Sigmoid colon (tissue), 7 donors: ENCODE results near the gene CDC42SE2. TPM values are rescaled to one million over a fixed set of nuclear protein-coding genes. Genes with fewer than 3 reads are reported as not detected.
"Not testable (repeated sequence)": the region's sequence is repeated elsewhere in the genome, so short reads cannot be mapped to it uniquely, and the experiment has no call there.

Source experiments
- DNase-seq: peaks from one replicate; pipeline ENCODE4 v3.0.0-alpha.2; 2019
- H3K27ac ChIP-seq, 4 donors: fragments of 200-600 bp; sonication (generic); one replicate each; pipeline ENCODE4 v1.5.1; 2016 to 2019; ENCODE audit warnings: mild to moderate bottlenecking in 1 of 4
- H3K27me3 ChIP-seq, 3 donors: fragments of 200-600 bp; sonication (generic); one replicate each; pipeline ENCODE4 v1.5.1; 2019; ENCODE audit warnings: mild to moderate bottlenecking in 1 of 3
- H3K36me3 ChIP-seq, 4 donors: fragments of 200-600 bp; sonication (generic); one replicate each; pipeline ENCODE4 v1.5.1; 2016 to 2019
- H3K4me1 ChIP-seq, 4 donors: fragments of 200-600 bp; sonication (generic); one replicate each; pipeline ENCODE4 v1.5.1; 2017 to 2019
- H3K4me3 ChIP-seq, 4 donors: fragments of 200-600 bp; sonication (generic); one replicate each; pipeline ENCODE4 v1.5.1; 2017 to 2019; ENCODE audit warnings: mild to moderate bottlenecking in 2 of 4, moderate library complexity in 1 of 4
- H3K9me3 ChIP-seq, 4 donors: fragments of 200-600 bp in 3 of 4; sonication (generic) in 3 of 4; one replicate each; pipeline versions ENCODE4 v1.5.1 to v1.6.1; 2013 to 2019
- EP300 ChIP-seq, 4 donors: sonication (generic); formaldehyde crosslinking; IDR thresholded peaks; one replicate each; pipeline ENCODE4 v1.6.1; 2017; ENCODE audit warnings: antibody characterized with exemption in 4 of 4
- POLR2A ChIP-seq, 2 donors: fragments of 450-650 bp; IDR thresholded peaks; one replicate each; pipeline ENCODE4 v1.6.1; 2016; ENCODE audit warnings: antibody characterized with exemption in 2 of 2, mild to moderate bottlenecking in 2 of 2, moderate library complexity in 2 of 2
- POLR2AphosphoS5 ChIP-seq, 4 donors: sonication (generic); formaldehyde crosslinking; IDR thresholded peaks; one replicate each; pipeline ENCODE4 v1.6.1; 2017; ENCODE audit warnings: antibody characterized with exemption in 4 of 4
- WGBS, 2 donors: extraction: QIAGEN DNeasy Blood & Tissue Kit; methylation state at CpG; one replicate each; pipeline ENCODE4 v1.1.7; 2013; 5-methylcytosine and 5-hydroxymethylcytosine counted together
- intact Hi-C: fragments of 100-400 bp; cut with DNase I; formaldehyde crosslinking; loops from one replicate; pipeline ENCODE4 v1.15.1; 2023
- polyA plus RNA-seq, 3 donors: library from polyadenylated mRNA; stranded (reverse); fragments of 200-250 nt; gene quantifications; one replicate each; pipeline ENCODE4 v1.2.3, GENCODE V29; 2013
- total RNA-seq, 4 donors: library from RNA; depleted of rRNA; stranded (reverse); fragments of >200 nt; gene quantifications; one replicate each; pipeline ENCODE4 v1.1.0, GENCODE V29; 2016
- TF ChIP-seq, protein P1 (sequence below), 4 experiments: fragments of 450-650 bp in 3 of 4; fragments of 200-600 bp in 1 of 4; IDR thresholded peaks; one replicate each; pipeline ENCODE4 v1.5.1; 2016 to 2019; ENCODE audit warnings: antibody characterized with exemption in 4 of 4, mild to moderate bottlenecking in 3 of 4, moderate library complexity in 2 of 4
- donor health status: healthy with polysubstance abuse.
- donor health status: Bipolar disorder and iron deficiency.
- donor health status: healthy.

CDC42SE2 gene
- total and polyA plus RNA-seq, 7 donors = 24.1 to 109 (median 33.2) TPM

DNA sequence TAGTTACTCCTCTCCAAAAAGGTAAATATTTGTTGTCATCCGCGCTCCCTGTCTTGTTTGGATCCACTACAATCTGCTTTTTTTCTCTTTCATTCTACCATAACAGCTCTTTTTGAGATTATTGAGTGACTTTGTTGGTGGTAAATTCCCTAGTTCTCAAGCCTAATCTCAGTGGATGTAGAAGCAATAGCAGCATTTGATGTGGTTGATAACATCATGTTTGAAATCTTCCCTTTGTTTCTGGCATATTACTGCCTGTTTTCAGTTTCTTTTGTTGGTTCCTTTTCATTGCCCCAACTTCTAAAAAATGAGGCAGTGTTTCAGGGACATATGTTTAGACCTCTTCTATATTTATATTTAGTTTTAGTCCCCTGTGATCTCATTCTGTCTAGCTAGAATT, 8.9 kb downstream of the CDC42SE2 start:
- peaks cover 0 to 11% (median 2%) of the 10 kb centered on the region in 4 donors for H3K4me1 ChIP-seq
- no peaks in the 10 kb centered on the region for H3K27me3 ChIP-seq
- TF ChIP-seq POLR2AphosphoS5 (IDR thresholded peaks at IDR 0.05) (no peak), EP300 (IDR thresholded peaks at IDR 0.05) (no peak), POLR2A (IDR thresholded peaks at IDR 0.05) (no peak)
- TF ChIP-seq, protein P1, sequence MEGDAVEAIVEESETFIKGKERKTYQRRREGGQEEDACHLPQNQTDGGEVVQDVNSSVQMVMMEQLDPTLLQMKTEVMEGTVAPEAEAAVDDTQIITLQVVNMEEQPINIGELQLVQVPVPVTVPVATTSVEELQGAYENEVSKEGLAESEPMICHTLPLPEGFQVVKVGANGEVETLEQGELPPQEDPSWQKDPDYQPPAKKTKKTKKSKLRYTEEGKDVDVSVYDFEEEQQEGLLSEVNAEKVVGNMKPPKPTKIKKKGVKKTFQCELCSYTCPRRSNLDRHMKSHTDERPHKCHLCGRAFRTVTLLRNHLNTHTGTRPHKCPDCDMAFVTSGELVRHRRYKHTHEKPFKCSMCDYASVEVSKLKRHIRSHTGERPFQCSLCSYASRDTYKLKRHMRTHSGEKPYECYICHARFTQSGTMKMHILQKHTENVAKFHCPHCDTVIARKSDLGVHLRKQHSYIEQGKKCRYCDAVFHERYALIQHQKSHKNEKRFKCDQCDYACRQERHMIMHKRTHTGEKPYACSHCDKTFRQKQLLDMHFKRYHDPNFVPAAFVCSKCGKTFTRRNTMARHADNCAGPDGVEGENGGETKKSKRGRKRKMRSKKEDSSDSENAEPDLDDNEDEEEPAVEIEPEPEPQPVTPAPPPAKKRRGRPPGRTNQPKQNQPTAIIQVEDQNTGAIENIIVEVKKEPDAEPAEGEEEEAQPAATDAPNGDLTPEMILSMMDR (IDR thresholded peaks at IDR 0.05) = no peak
- no peaks in the 10 kb centered on the region for H3K9me3 ChIP-seq
- 82 to 89% methylated on average over 2 of the region's 2 CpGs for WGBS, 2 donors
- DNase-seq = no peak
- H3K4me3 ChIP-seq = no peak overlapping the region
- H3K27ac ChIP-seq = no peak overlapping the region
- intact Hi-C loops = no loop called here
- H3K36me3 ChIP-seq = no peaks in the 10 kb centered on the region

DNA sequence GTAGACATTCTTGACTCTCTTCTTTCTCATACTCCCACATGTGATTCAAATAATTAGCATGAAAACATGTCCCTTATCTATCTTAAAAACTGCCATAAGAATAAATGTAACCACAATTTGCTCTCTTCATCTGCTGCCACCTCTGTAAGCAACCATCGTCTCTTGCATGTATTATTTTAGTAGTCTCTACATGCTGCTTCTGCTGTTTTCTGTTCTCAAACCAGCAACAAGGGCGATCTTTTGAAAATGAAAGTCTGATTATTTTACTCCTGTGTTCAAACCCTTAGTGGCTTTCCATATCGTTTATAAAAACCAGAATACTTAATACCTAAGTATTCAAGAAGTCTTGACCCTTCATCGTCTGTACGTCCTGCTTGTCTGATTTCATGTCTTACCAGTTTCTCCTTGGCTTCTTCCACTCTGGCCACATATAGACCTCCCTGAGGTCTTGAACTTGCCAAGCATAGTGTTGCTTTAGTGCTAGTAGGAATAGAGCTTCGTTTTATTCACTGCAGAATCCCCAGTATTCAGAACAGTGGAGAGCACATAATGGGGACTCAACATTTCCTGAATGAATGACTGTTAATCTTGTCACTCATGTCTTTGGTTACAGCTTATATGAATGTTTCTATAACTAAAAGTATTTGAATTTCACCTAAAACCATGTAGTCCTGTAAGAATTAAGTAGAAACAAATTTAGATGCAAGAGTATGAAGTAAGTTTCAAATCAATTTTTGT, 10.6 kb downstream of the CDC42SE2 start:
- TF ChIP-seq POLR2A (IDR thresholded peaks at IDR 0.05) (no peak), EP300 (IDR thresholded peaks at IDR 0.05) (no peak), POLR2AphosphoS5 (IDR thresholded peaks at IDR 0.05) (no peak)
- TF ChIP-seq, protein P1 (IDR thresholded peaks at IDR 0.05) = no peak
- Histone ChIP-seq H3K9me3 (no peaks in the 10 kb centered on the region), H3K4me3 (no peak overlapping the region), H3K4me1 (peaks cover 0 to 7% (median 2%) of the 10 kb centered on the region in 4 donors), H3K27me3 (no peaks in the 10 kb centered on the region), H3K36me3 (no peaks in the 10 kb centered on the region), H3K27ac (no peak overlapping the region)
- intact Hi-C loops = no loop called here
- DNase-seq = no peak
- 66 to 72% methylated on average over 6 of the region's 6 CpGs for WGBS, 2 donors

DNA sequence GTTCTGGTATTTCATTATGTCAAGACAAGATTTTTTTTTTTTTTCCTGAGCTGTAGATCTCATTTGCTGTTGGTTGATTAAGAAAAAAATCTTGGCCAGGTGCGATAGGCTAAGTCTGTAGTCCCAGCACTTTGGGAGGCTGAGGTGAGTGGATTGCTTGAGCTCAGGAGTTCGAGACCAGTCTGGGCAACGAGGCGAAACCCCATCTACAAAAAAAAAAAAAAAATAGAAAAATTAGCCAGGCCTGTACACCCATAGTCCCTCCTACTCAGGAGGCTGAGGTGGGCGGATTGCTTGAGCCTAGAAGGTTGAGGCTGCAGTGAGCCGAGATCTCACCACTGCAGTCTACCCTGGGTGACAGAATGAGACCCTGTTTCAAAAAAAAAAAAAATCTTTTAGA, 12.2 kb downstream of the CDC42SE2 start:
- intact Hi-C loops = no loop called here
- H3K4me3 ChIP-seq = no peak overlapping the region
- no peak overlapping the region for H3K27ac ChIP-seq
- H3K27me3 ChIP-seq = no peaks in the 10 kb centered on the region
- H3K36me3 ChIP-seq = no peaks in the 10 kb centered on the region
- no peaks in the 10 kb centered on the region for H3K9me3 ChIP-seq
- H3K4me1 ChIP-seq = peaks cover 0 to 23% (median 16%) of the 10 kb centered on the region in 4 donors
- TF ChIP-seq POLR2A (IDR thresholded peaks at IDR 0.05) = no peak
- TF ChIP-seq EP300 (IDR thresholded peaks at IDR 0.05) = no peak
- no peak for DNase-seq
- 66 to 81% methylated on average over 6 of the region's 6 CpGs for WGBS, 2 donors

DNA sequence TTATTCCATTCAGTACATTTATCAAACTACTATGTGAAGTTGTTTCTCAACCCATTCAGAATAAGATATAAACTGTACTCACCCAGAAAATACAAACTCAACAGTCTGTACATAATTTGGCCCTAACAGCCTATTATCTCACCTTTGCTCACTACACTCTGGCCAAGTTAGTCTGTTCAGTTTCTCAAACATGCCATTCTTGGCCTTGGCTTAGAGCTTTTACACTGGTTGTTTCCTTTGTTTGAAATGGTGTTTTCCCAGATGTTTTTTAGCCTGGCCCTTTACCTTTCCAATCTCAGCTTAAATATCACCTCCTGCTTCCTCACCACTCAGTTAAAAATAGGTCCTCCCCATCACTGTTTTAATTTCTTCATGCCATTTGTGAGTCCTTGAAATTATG, 13.6 kb downstream of the CDC42SE2 start:
- no peaks in the 10 kb centered on the region for H3K9me3 ChIP-seq
- no peaks in the 10 kb centered on the region for H3K36me3 ChIP-seq
- no peak overlapping the region for H3K27ac ChIP-seq
- H3K27me3 ChIP-seq = no peaks in the 10 kb centered on the region
- TF ChIP-seq, protein P1 (IDR thresholded peaks at IDR 0.05) = no peak
- TF ChIP-seq POLR2AphosphoS5 (IDR thresholded peaks at IDR 0.05) (no peak), POLR2A (IDR thresholded peaks at IDR 0.05) (no peak), EP300 (IDR thresholded peaks at IDR 0.05) (no peak)
- H3K4me3 ChIP-seq = no peak overlapping the region
- peaks cover 0 to 32% (median 20%) of the 10 kb centered on the region in 4 donors for H3K4me1 ChIP-seq
- DNase-seq = no peak
- intact Hi-C loops = no loop called here

DNA sequence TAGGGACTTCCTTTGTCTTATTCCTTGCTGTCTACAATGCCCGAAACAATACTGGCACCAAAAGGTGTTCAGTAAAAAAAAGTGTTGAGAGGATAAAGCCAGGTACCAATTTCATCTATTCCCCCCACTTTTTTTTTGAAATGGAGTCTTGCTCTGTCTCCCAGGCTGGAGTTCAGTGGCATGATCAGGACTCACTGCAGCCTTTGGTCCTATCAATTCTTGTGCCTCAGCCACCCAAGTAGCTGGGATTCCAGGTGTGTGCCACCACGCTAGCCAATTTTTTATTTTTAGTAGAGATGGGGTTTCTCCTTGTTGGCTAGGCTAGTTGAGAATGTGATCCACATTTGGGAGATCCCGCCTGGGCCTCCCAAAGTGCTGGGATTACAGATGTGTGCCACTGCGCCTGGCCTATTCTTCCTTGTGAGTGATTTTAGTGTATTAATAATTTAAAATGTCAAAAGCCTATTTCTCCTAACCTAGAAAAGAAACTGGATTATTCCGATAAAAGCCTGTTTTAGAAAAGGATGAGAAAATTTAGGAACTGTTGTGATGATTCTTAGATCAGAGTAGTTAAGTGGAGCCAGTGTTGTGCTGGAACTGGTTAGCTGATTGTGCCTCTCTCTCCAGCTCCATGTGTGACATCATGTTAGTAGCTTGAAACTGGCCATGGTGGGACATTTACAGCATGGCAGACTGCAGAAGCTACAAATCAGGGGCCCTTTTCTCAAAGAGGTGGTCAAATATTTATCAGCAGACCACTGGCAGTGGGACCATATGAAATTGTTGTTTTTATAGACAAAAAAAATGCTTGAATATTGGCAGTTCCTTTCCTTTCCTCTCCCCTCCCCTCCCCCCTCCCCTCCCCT, 14.3 kb downstream of the CDC42SE2 start:
- Histone ChIP-seq H3K27me3 (no peaks in the 10 kb centered on the region), H3K27ac (no peak overlapping the region), H3K4me3 (no peak overlapping the region), H3K36me3 (no peaks in the 10 kb centered on the region), H3K4me1 (peaks cover 0 to 32% (median 20%) of the 10 kb centered on the region in 4 donors), H3K9me3 (no peaks in the 10 kb centered on the region)
- DNase-seq = no peak
- no peak for TF ChIP-seq EP300 (IDR thresholded peaks at IDR 0.05)
- TF ChIP-seq, protein P1 (IDR thresholded peaks at IDR 0.05) = no peak
- TF ChIP-seq POLR2A (IDR thresholded peaks at IDR 0.05) = no peak
- TF ChIP-seq POLR2AphosphoS5 (IDR thresholded peaks at IDR 0.05) = no peak
- intact Hi-C loops = no loop called here
- WGBS, 2 donors = 91 to 92% methylated on average over 5 of the region's 5 CpGs

DNA sequence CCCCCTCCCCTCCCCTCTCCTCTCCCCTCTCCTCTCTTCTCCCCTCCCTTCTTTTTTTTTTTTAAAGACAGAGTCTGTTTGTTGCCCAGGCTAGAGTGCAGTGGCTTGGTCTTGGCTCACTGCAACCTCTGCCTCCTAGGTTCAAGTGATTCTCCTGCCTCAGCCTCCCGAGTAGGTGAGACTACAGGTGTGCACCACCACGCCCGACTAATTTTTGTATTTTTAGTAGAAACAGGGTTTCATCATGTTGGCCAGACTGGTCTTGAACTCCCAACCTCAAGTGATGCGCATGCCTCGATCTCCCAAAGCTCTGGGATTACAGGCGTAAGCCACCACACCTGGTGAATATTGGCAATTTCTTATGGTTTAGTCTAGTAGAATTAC, 14.9 kb downstream of the CDC42SE2 start:
- intact Hi-C loops, H3K27me3 ChIP-seq, H3K9me3 ChIP-seq, DNase-seq, H3K4me3 ChIP-seq, H3K36me3 ChIP-seq, H3K27ac ChIP-seq: not testable (repeated sequence)
- WGBS, 2 donors = 79 to 82% methylated on average over 6 of the region's 6 CpGs
- peaks cover 0 to 32% (median 20%) of the 10 kb centered on the region in 4 donors for H3K4me1 ChIP-seq
